Astrocyte (in vitro differentiated cells and primary cell): Measurements from ENCODE around the gene KCNQ1OT1. TPM values are rescaled to one million over a fixed set of nuclear protein-coding genes. Genes with fewer than 3 reads are reported as not detected.

Experiments used
- DNase-seq: peaks from one replicate; pipeline ENCODE4 v3.0.0-alpha.2; 2010; ENCODE audit warnings: low read depth
- FAIRE-seq: peaks from 2 replicates; lab custom pipeline; 2011; peaks lifted over from hg19 to GRCh38; lab: Jason Lieb, UNC
- H2AFZ ChIP-seq: 2 replicates; pipeline ENCODE4 v1.6.0; 2012; ENCODE audit warnings: low read depth, low read length, inconsistent platforms
- H3K27ac ChIP-seq: 2 replicates; pipeline ENCODE4 v1.5.1; 2011; ENCODE audit warnings: low read depth, low read length, inconsistent platforms
- H3K27me3 ChIP-seq: 2 replicates; pipeline ENCODE4 v1.6.0; 2011; ENCODE audit warnings: low read length, inconsistent platforms; ENCODE audit not compliant: insufficient read depth
- H3K36me3 ChIP-seq: 2 replicates; pipeline ENCODE4 v1.5.1; 2011; ENCODE audit warnings: low read length, inconsistent platforms; ENCODE audit not compliant: insufficient read depth
- H3K4me1 ChIP-seq: 2 replicates; pipeline ENCODE4 v1.5.1; 2011; ENCODE audit warnings: low read length, inconsistent platforms; ENCODE audit not compliant: insufficient read depth
- H3K4me2 ChIP-seq: 2 replicates; pipeline ENCODE4 v1.6.0; 2012; ENCODE audit warnings: low read length, inconsistent platforms
- H3K4me3 ChIP-seq: 2 replicates; pipeline ENCODE4 v1.5.1; 2011; ENCODE audit warnings: low read depth, mild to moderate bottlenecking, low read length, inconsistent platforms; ENCODE audit not compliant: insufficient read depth
- H3K79me2 ChIP-seq: 2 replicates; pipeline ENCODE4 v1.6.0; 2012; ENCODE audit warnings: mild to moderate bottlenecking, low read length, inconsistent platforms; ENCODE audit not compliant: insufficient read depth
- H3K9ac ChIP-seq: 2 replicates; pipeline ENCODE4 v1.6.0; 2012; ENCODE audit warnings: mild to moderate bottlenecking, low read length, inconsistent platforms
- H3K9me3 ChIP-seq: 2 replicates; pipeline ENCODE4 v1.5.1; 2012; ENCODE audit warnings: low read depth, mild to moderate bottlenecking, low read length, inconsistent platforms; ENCODE audit not compliant: insufficient read depth
- H4K20me1 ChIP-seq: 2 replicates; pipeline ENCODE4 v1.6.0; 2012; ENCODE audit warnings: low read length, inconsistent platforms; ENCODE audit not compliant: insufficient read depth
- H3K27ac Mint-ChIP-seq: one replicate; pipeline ENCODE4 v1.8.0; 2021; ENCODE audit warnings: mild to moderate bottlenecking, mixed read lengths; ENCODE audit not compliant: unreplicated experiment
- H3K27me3 Mint-ChIP-seq: one replicate; pipeline ENCODE4 v1.8.0; 2021; ENCODE audit warnings: low read depth, mixed read lengths; ENCODE audit not compliant: unreplicated experiment
- H3K36me3 Mint-ChIP-seq: one replicate; pipeline ENCODE4 v1.8.0; 2021; ENCODE audit warnings: low read depth, mixed read lengths; ENCODE audit not compliant: unreplicated experiment
- H3K4me1 Mint-ChIP-seq: one replicate; pipeline ENCODE4 v1.8.0; 2021; ENCODE audit warnings: low read depth, mixed read lengths; ENCODE audit not compliant: unreplicated experiment
- H3K4me3 Mint-ChIP-seq: one replicate; pipeline ENCODE4 v1.8.0; 2021; ENCODE audit warnings: mild to moderate bottlenecking, moderate library complexity, mixed read lengths; ENCODE audit not compliant: unreplicated experiment
- H3K9me3 Mint-ChIP-seq: one replicate; pipeline ENCODE4 v1.8.0; 2021; ENCODE audit warnings: mild to moderate bottlenecking, mixed read lengths; ENCODE audit not compliant: unreplicated experiment
- EZH2 ChIP-seq: IDR thresholded peaks from 2 replicates; pipeline ENCODE4 v1.6.1; 2012; ENCODE audit warnings: mild to moderate bottlenecking, low read length, inconsistent platforms; ENCODE audit not compliant: insufficient read depth
- total RNA-seq: library from RNA; stranded (reverse); gene quantifications from 2 replicates; pipeline ENCODE4 v1.2.1, GENCODE V29; 2021
- TF ChIP-seq, protein P1 (sequence below): IDR thresholded peaks from 2 replicates; pipeline ENCODE4 v1.5.1; 2011; ENCODE audit warnings: low read depth, mild to moderate bottlenecking, inconsistent platforms, low read length, moderate library complexity; ENCODE audit not compliant: insufficient read depth

KCNQ1OT1 gene
- total RNA-seq, 1 donor from 2014 or later: 2.5 TPM

DNA sequence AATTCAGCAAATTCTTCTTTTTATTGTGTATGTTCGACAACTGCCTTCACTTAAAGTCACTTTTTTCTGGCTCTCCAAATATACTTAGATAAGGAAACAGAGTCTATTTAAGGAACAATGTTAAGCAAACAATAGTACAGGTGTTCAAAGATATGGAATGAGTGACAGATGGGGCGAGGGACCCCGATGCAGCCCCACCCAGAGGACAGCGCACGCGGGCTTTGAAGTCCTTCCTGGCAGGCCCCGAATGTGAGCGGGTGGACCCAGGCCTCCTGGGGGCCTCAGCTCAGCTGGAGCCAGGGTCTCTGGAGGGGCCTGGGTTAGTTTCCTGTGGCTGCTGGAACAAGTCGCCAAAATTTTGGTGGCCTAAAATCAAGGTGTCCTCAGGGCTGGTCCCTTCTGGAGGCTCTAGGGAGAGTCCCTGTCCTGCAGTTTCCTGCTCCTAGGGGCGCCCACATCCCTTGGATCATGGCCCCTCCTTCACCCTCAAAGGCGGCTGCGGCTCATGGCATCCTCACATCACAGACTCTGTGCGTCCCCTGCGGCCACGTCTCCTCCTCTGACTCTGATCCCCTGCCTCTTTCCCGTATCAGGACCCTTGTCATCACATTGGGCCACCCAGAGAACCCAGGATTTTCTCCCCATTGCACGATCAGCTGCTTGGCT lies 40.6 kb upstream of the KCNQ1OT1 start:
- H2AFZ ChIP-seq: no peak overlapping the region
- H3K4me2 ChIP-seq: no peak overlapping the region
- H3K36me3 Mint-ChIP-seq: no peaks in the 10 kb centered on the region
- H3K27ac ChIP-seq: no peak overlapping the region
- H3K36me3 ChIP-seq: no peaks in the 10 kb centered on the region
- H3K27ac Mint-ChIP-seq: no peak overlapping the region
- no peak overlapping the region for H3K4me3 Mint-ChIP-seq
- H3K9me3 Mint-ChIP-seq: no peaks in the 10 kb centered on the region
- no peak for DNase-seq
- H3K4me3 ChIP-seq: no peak overlapping the region
- TF ChIP-seq, protein P1, sequence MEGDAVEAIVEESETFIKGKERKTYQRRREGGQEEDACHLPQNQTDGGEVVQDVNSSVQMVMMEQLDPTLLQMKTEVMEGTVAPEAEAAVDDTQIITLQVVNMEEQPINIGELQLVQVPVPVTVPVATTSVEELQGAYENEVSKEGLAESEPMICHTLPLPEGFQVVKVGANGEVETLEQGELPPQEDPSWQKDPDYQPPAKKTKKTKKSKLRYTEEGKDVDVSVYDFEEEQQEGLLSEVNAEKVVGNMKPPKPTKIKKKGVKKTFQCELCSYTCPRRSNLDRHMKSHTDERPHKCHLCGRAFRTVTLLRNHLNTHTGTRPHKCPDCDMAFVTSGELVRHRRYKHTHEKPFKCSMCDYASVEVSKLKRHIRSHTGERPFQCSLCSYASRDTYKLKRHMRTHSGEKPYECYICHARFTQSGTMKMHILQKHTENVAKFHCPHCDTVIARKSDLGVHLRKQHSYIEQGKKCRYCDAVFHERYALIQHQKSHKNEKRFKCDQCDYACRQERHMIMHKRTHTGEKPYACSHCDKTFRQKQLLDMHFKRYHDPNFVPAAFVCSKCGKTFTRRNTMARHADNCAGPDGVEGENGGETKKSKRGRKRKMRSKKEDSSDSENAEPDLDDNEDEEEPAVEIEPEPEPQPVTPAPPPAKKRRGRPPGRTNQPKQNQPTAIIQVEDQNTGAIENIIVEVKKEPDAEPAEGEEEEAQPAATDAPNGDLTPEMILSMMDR: no peak
- no peak for TF ChIP-seq EZH2
- H3K4me1 ChIP-seq: peaks cover 14% of the 10 kb centered on the region
- H3K4me1 Mint-ChIP-seq: peaks cover 18% of the 10 kb centered on the region
- H3K79me2 ChIP-seq: no peaks in the 10 kb centered on the region
- H3K27me3 ChIP-seq: no peaks in the 10 kb centered on the region
- no peaks in the 10 kb centered on the region for H3K9me3 ChIP-seq
- H3K27me3 Mint-ChIP-seq: peaks cover 13% of the 10 kb centered on the region
- FAIRE-seq: no peak
- no peaks in the 10 kb centered on the region for H4K20me1 ChIP-seq
- H3K9ac ChIP-seq: no peak overlapping the region

DNA sequence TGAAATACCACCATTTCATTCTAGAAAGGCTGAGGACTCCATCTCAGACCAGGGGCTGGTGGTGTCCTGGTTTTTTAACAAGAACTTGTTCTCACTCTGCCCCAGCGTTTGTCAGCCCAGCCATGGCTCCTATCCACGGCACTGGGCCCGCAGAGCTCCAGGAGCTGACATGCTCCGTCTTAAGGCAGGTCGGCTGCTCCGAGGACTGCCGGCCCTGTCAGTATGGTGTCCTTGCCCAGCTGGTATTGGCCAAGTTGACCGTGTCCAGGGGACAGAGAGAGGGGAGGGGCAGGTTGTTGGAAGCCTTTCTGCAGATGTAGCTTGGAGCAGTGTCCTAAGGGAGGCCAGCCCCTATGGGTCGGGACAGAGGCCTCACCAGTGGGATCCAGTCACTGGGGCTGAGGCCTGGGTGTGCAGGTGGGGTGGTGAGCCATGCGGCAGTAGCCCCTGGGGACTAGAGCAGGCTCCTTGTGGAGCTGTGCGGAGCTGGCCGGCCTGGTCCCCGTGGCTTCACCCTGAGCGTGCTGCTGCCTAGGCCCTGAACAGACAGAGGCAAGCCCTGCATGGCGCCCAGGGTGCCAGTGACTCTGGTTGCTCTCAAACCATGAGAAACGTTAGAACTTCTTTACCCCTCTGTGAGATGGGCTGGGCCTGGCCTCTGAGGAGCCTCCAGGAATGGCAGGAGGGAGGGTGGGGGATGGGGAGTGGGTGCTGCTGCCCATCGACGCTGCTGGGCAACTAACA lies 39.9 kb upstream of the KCNQ1OT1 start:
- DNase-seq: no peak
- Histone ChIP-seq H3K9me3 (no peaks in the 10 kb centered on the region), H3K4me3 (no peak overlapping the region), H3K9ac (no peak overlapping the region), H3K4me2 (no peak overlapping the region), H3K36me3 (no peaks in the 10 kb centered on the region), H3K27ac (no peak overlapping the region), H4K20me1 (no peaks in the 10 kb centered on the region), H3K27me3 (no peaks in the 10 kb centered on the region), H3K79me2 (no peaks in the 10 kb centered on the region), H2AFZ (no peak overlapping the region), H3K4me1 (peaks cover 14% of the 10 kb centered on the region)
- H3K36me3 Mint-ChIP-seq: no peaks in the 10 kb centered on the region
- H3K4me1 Mint-ChIP-seq: peaks cover 18% of the 10 kb centered on the region
- H3K27ac Mint-ChIP-seq: no peak overlapping the region
- no peak overlapping the region for H3K4me3 Mint-ChIP-seq
- no peak for FAIRE-seq
- no peaks in the 10 kb centered on the region for H3K9me3 Mint-ChIP-seq
- peaks cover 10% of the 10 kb centered on the region for H3K27me3 Mint-ChIP-seq
- TF ChIP-seq EZH2: no peak

DNA sequence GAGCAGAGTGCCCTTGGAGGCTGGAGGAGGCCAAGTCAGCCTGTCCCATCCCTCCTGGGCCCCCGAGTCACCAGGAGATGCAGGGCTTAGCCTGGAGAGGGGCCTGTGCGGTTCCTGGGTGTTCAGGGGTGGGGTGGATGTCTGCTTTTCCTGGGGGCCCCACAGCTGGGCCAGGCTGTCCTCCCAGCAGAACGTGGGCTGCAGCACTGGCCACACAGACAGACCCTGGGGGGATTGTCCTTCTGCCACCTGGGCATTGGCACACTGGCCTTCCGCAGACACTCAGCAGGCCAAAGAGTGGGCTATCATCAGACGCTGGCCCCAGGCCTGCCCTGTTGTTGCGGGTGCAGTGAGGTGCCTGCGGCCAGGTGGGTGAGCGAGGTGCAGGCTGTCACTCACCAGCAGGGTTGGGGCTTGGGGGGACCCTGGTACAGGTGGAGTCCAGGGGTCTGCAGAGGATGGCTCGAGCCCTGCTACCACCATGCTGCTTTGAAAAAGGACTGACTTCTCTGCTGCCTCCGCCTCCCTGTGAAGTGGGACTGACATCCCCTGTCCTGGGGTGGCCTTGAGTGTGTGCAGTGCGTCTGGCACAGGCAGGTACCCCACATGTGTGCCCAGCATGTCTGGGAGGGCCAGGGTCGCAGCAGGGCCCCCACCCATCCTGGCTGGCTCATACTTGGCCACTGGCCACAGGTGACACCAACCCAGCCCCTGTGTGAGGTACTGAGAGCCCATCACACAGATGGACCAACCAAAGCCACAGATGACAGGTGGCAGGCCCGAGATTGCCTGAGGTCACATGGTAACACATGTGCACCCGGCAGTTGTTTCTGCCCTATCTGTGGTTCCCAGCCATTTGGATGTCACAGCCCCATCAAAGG lies 39.0 kb upstream of the KCNQ1OT1 start:
- peaks cover 25% of the 10 kb centered on the region for H3K4me1 Mint-ChIP-seq
- H3K27ac Mint-ChIP-seq: no peak overlapping the region
- Histone ChIP-seq H3K4me3 (no peak overlapping the region), H2AFZ (no peak overlapping the region), H3K27ac (no peak overlapping the region), H3K4me2 (no peak overlapping the region), H3K9ac (no peak overlapping the region), H4K20me1 (no peaks in the 10 kb centered on the region), H3K27me3 (no peaks in the 10 kb centered on the region), H3K4me1 (peaks cover 14% of the 10 kb centered on the region), H3K79me2 (no peaks in the 10 kb centered on the region), H3K9me3 (no peaks in the 10 kb centered on the region), H3K36me3 (no peaks in the 10 kb centered on the region)
- no peaks in the 10 kb centered on the region for H3K36me3 Mint-ChIP-seq
- H3K9me3 Mint-ChIP-seq: no peaks in the 10 kb centered on the region
- H3K27me3 Mint-ChIP-seq: peaks cover 5% of the 10 kb centered on the region
- no peak for FAIRE-seq
- TF ChIP-seq, protein P1: no peak
- TF ChIP-seq EZH2: no peak
- no peak overlapping the region for H3K4me3 Mint-ChIP-seq
- DNase-seq: no peak
